Mesendoderm (in vitro differentiated cells): ENCODE results near the gene TRRAP.
A peak's percentile ranks its signal among the peaks of the same experiment; 100 is the strongest.

Experiments
- DNase-seq: peaks from one replicate; pipeline ENCODE4 v3.0.0; 2013
- H2AK5ac ChIP-seq: 2 replicates; pipeline ENCODE4 v1.6.1; 2013; ENCODE audit warnings: low read length, inconsistent platforms
- H2BK120ac ChIP-seq: 2 replicates; pipeline ENCODE4 v1.6.1; 2013; ENCODE audit warnings: low read depth, mild to moderate bottlenecking, low read length, moderate library complexity, mixed read lengths
- H2BK15ac ChIP-seq: replicated peaks from 2 replicates; pipeline ENCODE4 v1.6.1; 2013; ENCODE audit warnings: low read depth, mild to moderate bottlenecking, moderate library complexity
- H2BK5ac ChIP-seq: 2 replicates; pipeline ENCODE4 v1.6.1; 2013; ENCODE audit warnings: low read length, inconsistent platforms
- H3K18ac ChIP-seq: 2 replicates; pipeline ENCODE4 v1.6.1; 2013; ENCODE audit warnings: mild to moderate bottlenecking, low read length, mixed read lengths
- H3K23ac ChIP-seq: one replicate; pipeline ENCODE4 v1.6.1; 2013; ENCODE audit warnings: low read length
- H3K27ac ChIP-seq: 2 replicates; pipeline ENCODE4 v1.5.1; 2013; ENCODE audit warnings: low read depth, mild to moderate bottlenecking, inconsistent platforms, low read length, moderate library complexity
- H3K27me3 ChIP-seq: 2 replicates; pipeline ENCODE4 v1.6.1; 2013; ENCODE audit warnings: low read length, control low read depth, mild to moderate bottlenecking, inconsistent platforms; ENCODE audit not compliant: insufficient read depth, poor library complexity
- H3K36me3 ChIP-seq: 2 replicates; pipeline ENCODE4 v1.6.1; 2013; ENCODE audit warnings: low read length, inconsistent platforms; ENCODE audit not compliant: control insufficient read depth, insufficient read depth
- H3K4ac ChIP-seq: one replicate; pipeline ENCODE4 v1.6.1; 2013; ENCODE audit warnings: low read depth, mild to moderate bottlenecking, low read length, moderate library complexity
- H3K4me1 ChIP-seq: 2 replicates; pipeline ENCODE4 v1.6.1; 2013; ENCODE audit warnings: low read depth, low read length, inconsistent platforms; ENCODE audit not compliant: control insufficient read depth
- H3K4me2 ChIP-seq: 2 replicates; pipeline ENCODE4 v1.6.1; 2013; ENCODE audit warnings: low read length
- H3K4me3 ChIP-seq: 2 replicates; pipeline ENCODE4 v1.5.1; 2013; ENCODE audit warnings: mild to moderate bottlenecking, low read length
- H3K56ac ChIP-seq: one replicate; pipeline ENCODE4 v1.6.1; 2013; ENCODE audit warnings: low read length
- H3K79me1 ChIP-seq: 2 replicates; pipeline ENCODE4 v1.6.1; 2013; ENCODE audit warnings: low read length, inconsistent platforms
- H3K79me2 ChIP-seq: 2 replicates; pipeline ENCODE4 v1.6.1; 2013; ENCODE audit warnings: mild to moderate bottlenecking, low read length; ENCODE audit not compliant: control insufficient read depth, insufficient read depth
- H3K9ac ChIP-seq: 2 replicates; pipeline ENCODE4 v1.6.1; 2013; ENCODE audit warnings: low read length, inconsistent platforms
- H4K5ac ChIP-seq: one replicate; pipeline ENCODE4 v1.6.1; 2013; ENCODE audit warnings: low read length
- H4K8ac ChIP-seq: one replicate; pipeline ENCODE4 v1.6.1; 2013; ENCODE audit warnings: low read depth, mild to moderate bottlenecking, control low read depth, low read length, moderate library complexity
- WGBS: extraction: QIAGEN DNeasy Blood & Tissue Kit; methylation state at CpG from one replicate; pipeline ENCODE4 v1.1.7; 2013; ENCODE audit warnings: low lambda C conversion rate, missing lambda C conversion rate; ENCODE audit not compliant: insufficient coverage; ENCODE audit errors: extremely low coverage; 5-methylcytosine and 5-hydroxymethylcytosine counted together

The TRRAP gene

DNA sequence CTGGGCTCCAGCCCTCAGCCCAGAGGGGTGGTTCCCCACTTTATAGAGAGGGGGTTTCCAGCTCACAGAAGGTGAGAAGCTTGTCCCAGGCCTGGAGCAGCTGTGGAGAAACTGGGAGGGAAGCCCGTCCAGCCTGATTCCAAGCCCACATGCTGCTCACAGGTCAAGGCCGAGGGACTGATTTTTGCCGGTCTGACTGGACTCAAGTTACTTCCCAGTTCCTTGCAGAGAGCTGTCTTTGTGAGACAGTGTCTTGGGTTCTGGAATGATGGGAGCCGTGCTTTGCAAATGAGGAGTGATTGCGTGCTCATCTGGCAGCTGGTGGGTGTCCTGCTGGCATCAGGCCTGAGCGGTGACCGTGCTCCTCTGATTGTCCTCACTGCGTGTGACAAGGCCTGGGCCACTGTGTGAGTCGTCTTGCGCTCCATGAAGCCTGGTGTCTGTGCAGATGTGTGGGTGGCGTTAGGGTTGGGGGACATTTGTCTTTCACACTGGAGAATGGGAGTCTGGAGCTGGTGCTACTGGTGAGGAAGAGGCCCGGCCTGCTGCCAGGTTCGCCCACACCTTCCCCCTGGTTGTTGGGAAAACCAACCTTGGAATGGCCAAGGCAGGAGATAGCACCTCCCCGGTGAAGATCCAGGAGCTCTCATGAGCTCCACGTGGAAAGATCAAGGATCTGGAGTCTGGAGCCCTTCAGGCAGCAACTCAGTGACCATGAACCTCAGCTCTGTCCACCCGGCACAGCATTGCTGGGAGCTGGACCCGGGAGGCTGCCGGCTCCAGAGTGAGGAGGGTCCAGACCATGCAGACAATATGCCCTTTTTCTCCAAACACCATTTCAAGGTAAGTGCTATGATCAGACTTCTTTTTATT lies 136.0 kb downstream of the TRRAP start:
- Histone ChIP-seq H2BK15ac (no peak overlapping the region), H3K4me3 (no peak overlapping the region), H3K4me1 (no peaks in the 10 kb centered on the region), H3K4ac (no peak overlapping the region), H3K4me2 (no peak overlapping the region), H3K36me3 (peaks cover 9% of the 10 kb centered on the region), H2AK5ac (no peak overlapping the region), H3K27me3 (no peaks in the 10 kb centered on the region), H3K79me2 (no peaks in the 10 kb centered on the region), H4K5ac (no peak overlapping the region), H2BK120ac (no peak overlapping the region), H2BK5ac (no peak overlapping the region), H3K18ac (no peak overlapping the region), H3K9ac (no peak overlapping the region), H4K8ac (no peak overlapping the region), H3K79me1 (no peaks in the 10 kb centered on the region), H3K27ac (no peak overlapping the region), H3K56ac (no peak overlapping the region), H3K23ac (no peak overlapping the region)
- DNase-seq, result no peak
- no CpG with 5 or more reads among the region's 18 CpGs for WGBS

DNA sequence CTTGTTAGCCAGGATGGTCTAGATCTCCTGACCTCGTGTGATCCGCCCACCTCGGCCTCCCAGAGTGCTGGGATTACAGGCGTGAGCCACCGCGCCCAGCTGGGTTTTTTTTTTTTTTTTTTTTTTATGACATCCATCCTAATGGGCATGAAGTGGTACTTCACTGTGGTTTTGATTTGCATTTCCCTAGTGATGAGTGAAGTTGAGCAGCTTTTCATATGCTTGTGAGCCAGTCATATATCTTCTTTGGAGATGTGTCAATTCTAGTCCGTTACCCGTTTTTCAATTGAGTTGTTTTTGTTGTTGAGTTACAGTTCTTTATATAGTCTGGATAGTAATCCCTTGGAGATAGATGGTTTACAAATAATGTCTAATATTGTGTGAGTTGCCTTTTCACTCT lies 137.9 kb downstream of the TRRAP start:
- WGBS, result no CpG with 5 or more reads among the region's 8 CpGs
- Histone ChIP-seq H3K79me1 (no peaks in the 10 kb centered on the region), H3K36me3 (peaks cover 11% of the 10 kb centered on the region), H3K4me2 (no peak overlapping the region), H2BK5ac (no peak overlapping the region), H3K27me3 (no peaks in the 10 kb centered on the region), H3K79me2 (no peaks in the 10 kb centered on the region), H2AK5ac (no peak overlapping the region), H3K9ac (no peak overlapping the region), H3K23ac (no peak overlapping the region), H3K18ac (no peak overlapping the region), H3K4ac (no peak overlapping the region), H3K4me3 (no peak overlapping the region), H4K8ac (no peak overlapping the region), H3K4me1 (no peaks in the 10 kb centered on the region), H3K56ac (no peak overlapping the region), H2BK15ac (no peak overlapping the region), H4K5ac (no peak overlapping the region), H2BK120ac (no peak overlapping the region), H3K27ac (no peak overlapping the region)
- DNase-seq, result no peak

- peak overlapping the region; percentile 45 for H2BK120ac ChIP-seq
Observed at GRCh38 chr7:99019523-99020412, 141.4 kb downstream of the TRRAP start.

GRCh38 chr7:99020413-99020715 lies 142.0 kb downstream of the TRRAP start:
- Histone ChIP-seq H3K9ac (no peak overlapping the region), H3K4me1 (no peaks in the 10 kb centered on the region), H4K5ac (no peak overlapping the region), H3K79me1 (no peaks in the 10 kb centered on the region), H2BK120ac (peak overlapping the region; percentile 45), H3K4me3 (no peak overlapping the region), H3K18ac (no peak overlapping the region), H3K36me3 (peaks cover 1% of the 10 kb centered on the region), H2BK15ac (no peak overlapping the region), H3K79me2 (no peaks in the 10 kb centered on the region), H3K56ac (no peak overlapping the region), H3K4ac (no peak overlapping the region), H3K4me2 (no peak overlapping the region), H3K27ac (no peak overlapping the region), H4K8ac (no peak overlapping the region), H2AK5ac (no peak overlapping the region), H2BK5ac (no peak overlapping the region), H3K27me3 (no peaks in the 10 kb centered on the region), H3K23ac (no peak overlapping the region)
- WGBS, result no CpG with 5 or more reads among the region's 3 CpGs
- DNase-seq, result no peak

More at GRCh38 chr7:99019523-99020412, 141.4 kb downstream of the TRRAP start:
- Histone ChIP-seq H3K18ac (no peak overlapping the region), H3K4me2 (no peak overlapping the region), H2AK5ac (no peak overlapping the region), H3K36me3 (peaks cover 1% of the 10 kb centered on the region), H3K9ac (no peak overlapping the region), H2BK15ac (no peak overlapping the region), H4K8ac (no peak overlapping the region), H3K4ac (no peak overlapping the region), H3K4me3 (no peak overlapping the region), H3K79me2 (no peaks in the 10 kb centered on the region), H3K4me1 (no peaks in the 10 kb centered on the region), H4K5ac (no peak overlapping the region), H3K79me1 (no peaks in the 10 kb centered on the region), H2BK5ac (no peak overlapping the region), H3K23ac (no peak overlapping the region), H3K27me3 (no peaks in the 10 kb centered on the region), H3K27ac (no peak overlapping the region), H3K56ac (no peak overlapping the region)
- DNase-seq, result no peak
- no CpG with 5 or more reads among the region's 12 CpGs for WGBS

DNA sequence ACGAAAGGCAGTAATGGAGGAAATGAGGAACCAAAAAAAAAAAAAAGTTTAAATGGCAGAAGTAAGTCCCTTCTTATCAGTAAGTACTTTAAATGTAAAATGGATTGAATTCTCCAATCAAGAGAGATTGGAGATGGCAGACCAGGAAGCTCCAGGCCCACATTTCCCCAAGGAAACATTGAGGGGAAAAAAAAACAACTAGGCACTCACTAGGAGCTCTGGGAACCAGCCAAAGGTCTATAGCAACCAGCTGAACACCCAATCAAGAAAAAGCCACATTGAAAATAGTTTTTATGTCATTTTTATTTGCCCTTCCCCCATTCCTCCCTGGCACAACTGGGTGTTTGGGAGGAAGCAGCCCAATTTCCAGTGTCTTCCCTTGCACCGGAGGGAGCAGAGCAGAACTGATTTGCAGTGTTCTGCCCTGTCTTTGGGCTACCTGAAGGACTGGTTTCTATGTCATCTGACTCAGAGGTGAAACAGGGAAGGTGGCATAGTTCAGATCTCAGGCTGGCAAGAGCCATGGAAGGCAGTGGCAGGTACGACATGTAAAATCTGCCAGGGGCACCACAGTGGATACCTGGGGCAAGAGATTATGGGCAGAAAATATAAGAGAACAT lies 143.7 kb downstream of the TRRAP start:
- Histone ChIP-seq H3K9ac (no peak overlapping the region), H2BK120ac (no peak overlapping the region), H3K27me3 (no peaks in the 10 kb centered on the region), H2BK5ac (no peak overlapping the region), H2AK5ac (no peak overlapping the region), H3K56ac (no peak overlapping the region), H4K5ac (no peak overlapping the region), H3K79me2 (no peaks in the 10 kb centered on the region), H3K4me3 (no peak overlapping the region), H3K79me1 (no peaks in the 10 kb centered on the region), H3K4ac (no peak overlapping the region), H4K8ac (no peak overlapping the region), H3K4me1 (no peaks in the 10 kb centered on the region), H3K18ac (no peak overlapping the region), H2BK15ac (no peak overlapping the region), H3K36me3 (peaks cover 1% of the 10 kb centered on the region), H3K4me2 (no peak overlapping the region), H3K23ac (no peak overlapping the region), H3K27ac (no peak overlapping the region)
- no peak for DNase-seq
- WGBS, result no CpG with 5 or more reads among the region's 3 CpGs
